Measurements from ENCODE around the gene YIPF2. TPM values are rescaled to one million over a fixed set of nuclear protein-coding genes. Genes with fewer than 3 reads are reported as not detected.

Gene YIPF2
- total and polyA plus RNA-seq, 10 of the 15 experiments (the other 5 are each of a cell fraction or from before 2014, with no cell fraction given): 0.92 to 38.9 (median 17.6) TPM

GRCh38 chr19:10876459-10877240 is 51.8 kb downstream of the YIPF2 start (continued):
- TF ChIP-seq ATF2 (IDR thresholded peaks at IDR 0.05; ENCODE audit: low read length): peak; percentile 69
- TF ChIP-seq BHLHE40 (IDR thresholded peaks at IDR 0.05; ENCODE audit: borderline replicate concordance in 1 of 2, low read depth in 2 of 2, low read length in 1 of 2): peak; percentile 94 to 95
- TF ChIP-seq PAX5 (IDR thresholded peaks at IDR 0.05; ENCODE audit: borderline replicate concordance, low read depth, low read length): peak; percentile 68; the same call in 1 of the 2 replicates
- TF ChIP-seq TCF12 (IDR thresholded peaks at IDR 0.05; ENCODE audit: low read depth, low read length): peak; percentile 55
- TF ChIP-seq PRDM15 (CRISPR knock-in tag; IDR thresholded peaks at IDR 0.05): peak; percentile 54; the same call in 1 of the 2 replicates
- TF ChIP-seq CREB1 (IDR thresholded peaks at IDR 0.05; ENCODE audit: low read depth): peak; percentile 67
- TF ChIP-seq POU2F2 (IDR thresholded peaks at IDR 0.05; ENCODE audit: borderline replicate concordance, low read depth, low read length): 0 out of 3 replicates have a peak, but pooled peaks have one; percentile 58
- TF ChIP-seq SPI1 (IDR thresholded peaks at IDR 0.05; ENCODE audit: borderline replicate concordance, insufficient read depth, low read depth, low read length): peak; percentile 99
- TF ChIP-seq RBBP5 (conservative IDR thresholded peaks at IDR 0.05): no peak
- TF ChIP-seq BMI1 (IDR thresholded peaks at IDR 0.05; ENCODE audit: borderline replicate concordance): peak; percentile 60; the same call in 1 of the 2 replicates
- peak in 1 of 2 experiments; percentile 35; a peak in 2 of 4 replicates for TF ChIP-seq SRF (IDR thresholded peaks at IDR 0.05; ENCODE audit: low read depth in 2 of 2, low read length in 2 of 2)
- 0 out of 2 replicates have a peak, but pooled peaks have one; percentile 62 for TF ChIP-seq CBX5 (IDR thresholded peaks at IDR 0.05; ENCODE audit: low read depth)
- peak; percentile 57 for TF ChIP-seq RELA (IDR thresholded peaks at IDR 0.05; ENCODE audit: borderline replicate concordance, partially characterized antibody)
- TF ChIP-seq SUPT20H (IDR thresholded peaks at IDR 0.05; ENCODE audit: borderline replicate concordance, control insufficient read depth, low read depth, low read length): no peak
- peak; percentile 99 for TF ChIP-seq IKZF1 (conservative IDR thresholded peaks at IDR 0.05)
- TF ChIP-seq ZBED1 (IDR thresholded peaks at IDR 0.05; ENCODE audit: borderline replicate concordance): peak; percentile 53; the same call in 1 of the 2 replicates
- peak; percentile 64; the same call in 1 of the 2 replicates for TF ChIP-seq POLR2A (IDR thresholded peaks at IDR 0.05; ENCODE audit: low read depth, low read length)
- peak; percentile 93 for TF ChIP-seq RELB (IDR thresholded peaks at IDR 0.05; ENCODE audit: low read depth)
- no peak for TF ChIP-seq CHD4 (IDR thresholded peaks at IDR 0.05)
- TF ChIP-seq MEF2B (IDR thresholded peaks at IDR 0.05; ENCODE audit: partially characterized antibody, poor library complexity, severe bottlenecking): peak; percentile 53
- peak; percentile 90 for TF ChIP-seq NFIC (IDR thresholded peaks at IDR 0.05; ENCODE audit: low read depth, low read length)
- peak; percentile 80 for TF ChIP-seq MTA2 (IDR thresholded peaks at IDR 0.05; ENCODE audit: low read depth)
